H9 (cell line): ENCODE results near the gene MAGI3. TPM values are rescaled to one million over a fixed set of nuclear protein-coding genes. Genes with fewer than 3 reads are reported as not detected.

Experiments used
- DNase-seq: peaks from one replicate; pipeline ENCODE4 v3.0.0-alpha.2; 2017
- H2AFZ ChIP-seq: one replicate; pipeline ENCODE4 v1.6.1; 2013; ENCODE audit warnings: mild to moderate bottlenecking, low read length, control low read depth, moderate library complexity
- H2AK5ac ChIP-seq: 2 replicates; pipeline ENCODE4 v1.6.1; 2013; ENCODE audit warnings: low read length, control low read depth, mixed read lengths; ENCODE audit not compliant: insufficient read length
- H2BK120ac ChIP-seq: one replicate; pipeline ENCODE4 v1.6.1; 2013; ENCODE audit warnings: low read depth, mild to moderate bottlenecking, low read length, control low read depth, inconsistent platforms; ENCODE audit not compliant: poor library complexity, severe bottlenecking
- H2BK12ac ChIP-seq: 2 replicates; pipeline ENCODE4 v1.6.1; 2013; ENCODE audit warnings: low read length, control low read depth, mixed read lengths, low read depth; ENCODE audit not compliant: insufficient read length
- H2BK15ac ChIP-seq: 2 replicates; pipeline ENCODE4 v1.6.1; 2013; ENCODE audit warnings: low read depth, low read length, control low read depth
- H2BK20ac ChIP-seq: one replicate; pipeline ENCODE4 v1.6.1; 2013; ENCODE audit warnings: low read depth, mild to moderate bottlenecking, low read length, control low read depth, inconsistent platforms; ENCODE audit not compliant: poor library complexity, severe bottlenecking
- H2BK5ac ChIP-seq: 2 replicates; pipeline ENCODE4 v1.6.1; 2013; ENCODE audit warnings: low read length, control low read depth, mixed read lengths; ENCODE audit not compliant: insufficient read length
- H3K14ac ChIP-seq: 2 replicates; pipeline ENCODE4 v1.6.1; 2013; ENCODE audit warnings: low read length, control low read depth; ENCODE audit not compliant: insufficient read depth
- H3K18ac ChIP-seq: 2 replicates; pipeline ENCODE4 v1.6.1; 2013; ENCODE audit warnings: low read depth, mild to moderate bottlenecking, mixed read lengths, low read length, control low read depth; ENCODE audit not compliant: insufficient read length
- H3K23ac ChIP-seq: 2 replicates; pipeline ENCODE4 v1.6.1; 2013; ENCODE audit warnings: low read length, control low read depth, mixed read lengths, low read depth; ENCODE audit not compliant: insufficient read length
- H3K23me2 ChIP-seq: 2 replicates; pipeline ENCODE4 v1.6.1; 2013; ENCODE audit warnings: low read depth, mild to moderate bottlenecking, mixed read lengths, low read length, control low read depth; ENCODE audit not compliant: insufficient read length, poor library complexity, severe bottlenecking
- H3K27ac ChIP-seq: 2 replicates; pipeline ENCODE4 v1.5.1; 2013; ENCODE audit warnings: low read length, control low read depth, mixed read lengths, low read depth; ENCODE audit not compliant: insufficient read length
- H3K27me3 ChIP-seq: 2 replicates; pipeline ENCODE4 v1.6.1; 2013; ENCODE audit warnings: low read length, control low read depth, inconsistent platforms; ENCODE audit not compliant: insufficient read depth
- H3K4ac ChIP-seq: 2 replicates; pipeline ENCODE4 v1.6.1; 2013; ENCODE audit warnings: low read depth, mild to moderate bottlenecking, control low read depth, inconsistent platforms, low read length, moderate library complexity
- H3K4me1 ChIP-seq: 2 replicates; pipeline ENCODE4 v1.6.1; 2013; ENCODE audit warnings: low read length, control low read depth, inconsistent platforms; ENCODE audit not compliant: insufficient read depth
- H3K4me2 ChIP-seq: 2 replicates; pipeline ENCODE4 v1.6.1; 2013; ENCODE audit warnings: low read length, control low read depth, mixed read lengths; ENCODE audit not compliant: insufficient read length, insufficient read depth
- H3K56ac ChIP-seq: 2 replicates; pipeline ENCODE4 v1.6.1; 2013; ENCODE audit warnings: low read depth, mild to moderate bottlenecking, mixed read lengths, low read length, control low read depth; ENCODE audit not compliant: insufficient read length
- H3K79me1 ChIP-seq: 2 replicates; pipeline ENCODE4 v1.6.1; 2013; ENCODE audit warnings: low read depth, mild to moderate bottlenecking, moderate library complexity, low read length, control low read depth, inconsistent platforms; ENCODE audit not compliant: insufficient read depth, poor library complexity, severe bottlenecking
- H3K79me2 ChIP-seq: 2 replicates; pipeline ENCODE4 v1.6.1; 2013; ENCODE audit warnings: low read length, control low read depth, inconsistent platforms; ENCODE audit not compliant: insufficient read depth
- H3K9ac ChIP-seq: 2 replicates; pipeline ENCODE4 v1.6.1; 2013; ENCODE audit warnings: low read length, control low read depth, mixed read lengths; ENCODE audit not compliant: insufficient read length; ENCODE audit errors: extremely low read depth
- H3K9me3 ChIP-seq: one replicate; pipeline ENCODE4 v1.6.1; 2013; ENCODE audit warnings: low read depth, low read length, inconsistent platforms; ENCODE audit not compliant: control insufficient read depth
- H3T11ph ChIP-seq: one replicate; pipeline ENCODE4 v1.6.1; 2013; ENCODE audit warnings: mild to moderate bottlenecking, low read length, control low read depth, inconsistent platforms
- H4K20me1 ChIP-seq: one replicate; pipeline ENCODE4 v1.6.1; 2013; ENCODE audit not compliant: control insufficient read depth, insufficient read length, insufficient read depth
- H4K5ac ChIP-seq: 2 replicates; pipeline ENCODE4 v1.6.1; 2013; ENCODE audit warnings: low read depth, mild to moderate bottlenecking, mixed read lengths, low read length, control low read depth; ENCODE audit not compliant: insufficient read length
- H4K8ac ChIP-seq: replicated peaks from 2 replicates; pipeline ENCODE4 v1.6.1; 2013; ENCODE audit warnings: low read length, control low read depth, mixed read lengths, low read depth; ENCODE audit not compliant: insufficient read length
- H4K91ac ChIP-seq: 2 replicates; pipeline ENCODE4 v1.6.1; 2013; ENCODE audit warnings: low read depth, mild to moderate bottlenecking, moderate library complexity, mixed read lengths, low read length, control low read depth; ENCODE audit not compliant: insufficient read length
- H3K27ac Mint-ChIP-seq, 3 experiments: 2 replicates in 2 of 3; 3 replicates in 1 of 3; pipeline ENCODE4 v1.8.0; 2020 to 2021; ENCODE audit warnings: mixed read lengths in 3 of 3, mild to moderate bottlenecking in 1 of 3, moderate library complexity in 1 of 3
- H3K27me3 Mint-ChIP-seq: 2 replicates; pipeline ENCODE4 v1.8.0; 2021; ENCODE audit warnings: low read depth, mild to moderate bottlenecking, moderate library complexity, mixed read lengths
- H3K36me3 Mint-ChIP-seq, 3 experiments: 2 replicates in 2 of 3; 3 replicates in 1 of 3; pipeline ENCODE4 v1.8.0; 2020 to 2021; ENCODE audit warnings: low read depth in 3 of 3, mixed read lengths in 3 of 3; ENCODE audit not compliant: insufficient read depth in 1 of 3
- H3K4me1 Mint-ChIP-seq, 2 experiments: 2 replicates each; pipeline ENCODE4 v1.8.0; 2020; ENCODE audit warnings: mixed read lengths in 2 of 2
- H3K4me3 Mint-ChIP-seq, 2 experiments: 2 replicates in 1 of 2; 3 replicates in 1 of 2; pipeline ENCODE4 v1.8.0; 2020 to 2021; ENCODE audit warnings: mild to moderate bottlenecking in 2 of 2, mixed read lengths in 2 of 2, moderate library complexity in 1 of 2
- H3K9me3 Mint-ChIP-seq, 2 experiments: 2 replicates in 1 of 2; 3 replicates in 1 of 2; pipeline ENCODE4 v1.8.0; 2020; ENCODE audit warnings: mild to moderate bottlenecking in 2 of 2, mixed read lengths in 2 of 2, moderate library complexity in 1 of 2
- whole genome bisulfite sequencing: extraction: QIAGEN DNeasy Blood & Tissue Kit; methylation state at CpG from one replicate; pipeline ENCODE4 v1.1.7; 2013; ENCODE audit warnings: missing lambda C conversion rate, low lambda C conversion rate, mixed read lengths; ENCODE audit not compliant: insufficient read length; ENCODE audit errors: extremely low coverage; 5-methylcytosine and 5-hydroxymethylcytosine counted together
- total RNA-seq: library from RNA; stranded (reverse); gene quantifications from 2 replicates; pipeline ENCODE4 v1.2.1, GENCODE V29; 2021
- TF ChIP-seq, protein P1 (sequence below): fragments of 200-600 bp; sonication (generic); conservative IDR thresholded peaks from 3 replicates; pipeline ENCODE4 v1.8.0; 2021; ENCODE audit warnings: antibody characterized with exemption, mild to moderate bottlenecking

Gene MAGI3
- total RNA-seq, 1 experiment from 2014 or later = 8.2 TPM

GRCh38 chr1:113505357-113505756 lies 115.0 kb downstream of the MAGI3 start:
- H2AFZ ChIP-seq = no peak overlapping the region
- H3K23me2 ChIP-seq = no peaks in the 10 kb centered on the region
- no peaks in the 10 kb centered on the region for H3K79me2 ChIP-seq
- no peak overlapping the region for H2BK20ac ChIP-seq
- H2BK12ac ChIP-seq = no peak overlapping the region
- Mint-ChIP-seq H3K4me1 (peaks cover 14 to 16% of the 10 kb centered on the region in 2 experiments), H3K9me3 (peaks cover 0 to 2% of the 10 kb centered on the region in 2 experiments; a peak in 2 of 5 replicates), H3K27ac (no peak overlapping the region), H3K36me3 (0 out of 7 replicates have a peak, but pooled peaks cover 0 to 2% (median 0%) of the 10 kb centered on the region in 3 experiments), H3K27me3 (no peaks in the 10 kb centered on the region), H3K4me3 (no peak overlapping the region)
- H3K27ac ChIP-seq = no peak overlapping the region
- no peak overlapping the region for H3K4me2 ChIP-seq
- no peak overlapping the region for H3K56ac ChIP-seq
- H3K4ac ChIP-seq = no peak overlapping the region
- no peak overlapping the region for H2BK5ac ChIP-seq
- no peak for DNase-seq
- no peaks in the 10 kb centered on the region for H3K9me3 ChIP-seq
- no peaks in the 10 kb centered on the region for H4K20me1 ChIP-seq
- no peak overlapping the region for H3T11ph ChIP-seq
- H3K27me3 ChIP-seq = no peaks in the 10 kb centered on the region
- H3K18ac ChIP-seq = no peak overlapping the region
- H2BK15ac ChIP-seq = no peak overlapping the region
- H2AK5ac ChIP-seq = no peak overlapping the region
- H2BK120ac ChIP-seq = no peak overlapping the region
- no peak overlapping the region for H4K8ac ChIP-seq
- H3K14ac ChIP-seq = no peak overlapping the region
- H3K79me1 ChIP-seq = no peaks in the 10 kb centered on the region
- no peak overlapping the region for H4K91ac ChIP-seq
- TF ChIP-seq, protein P1, sequence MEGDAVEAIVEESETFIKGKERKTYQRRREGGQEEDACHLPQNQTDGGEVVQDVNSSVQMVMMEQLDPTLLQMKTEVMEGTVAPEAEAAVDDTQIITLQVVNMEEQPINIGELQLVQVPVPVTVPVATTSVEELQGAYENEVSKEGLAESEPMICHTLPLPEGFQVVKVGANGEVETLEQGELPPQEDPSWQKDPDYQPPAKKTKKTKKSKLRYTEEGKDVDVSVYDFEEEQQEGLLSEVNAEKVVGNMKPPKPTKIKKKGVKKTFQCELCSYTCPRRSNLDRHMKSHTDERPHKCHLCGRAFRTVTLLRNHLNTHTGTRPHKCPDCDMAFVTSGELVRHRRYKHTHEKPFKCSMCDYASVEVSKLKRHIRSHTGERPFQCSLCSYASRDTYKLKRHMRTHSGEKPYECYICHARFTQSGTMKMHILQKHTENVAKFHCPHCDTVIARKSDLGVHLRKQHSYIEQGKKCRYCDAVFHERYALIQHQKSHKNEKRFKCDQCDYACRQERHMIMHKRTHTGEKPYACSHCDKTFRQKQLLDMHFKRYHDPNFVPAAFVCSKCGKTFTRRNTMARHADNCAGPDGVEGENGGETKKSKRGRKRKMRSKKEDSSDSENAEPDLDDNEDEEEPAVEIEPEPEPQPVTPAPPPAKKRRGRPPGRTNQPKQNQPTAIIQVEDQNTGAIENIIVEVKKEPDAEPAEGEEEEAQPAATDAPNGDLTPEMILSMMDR = no peak
- no peak overlapping the region for H3K23ac ChIP-seq
- no CpG with 5 or more reads among the region's 1 CpG for WGBS
- H3K4me1 ChIP-seq = no peaks in the 10 kb centered on the region
- H4K5ac ChIP-seq = no peak overlapping the region
- no peak overlapping the region for H3K9ac ChIP-seq
